Mucosa of rectum (tissue), 2 donors: ENCODE measurements around the gene GFOD1.

ENCODE experiments used
- H3K27ac ChIP-seq, 2 donors: one replicate each; pipeline ENCODE4 v1.7.0; 2013; ENCODE audit warnings: inconsistent platforms in 2 of 2, low read depth in 2 of 2, low read length in 2 of 2
- H3K27me3 ChIP-seq, 2 donors: one replicate each; pipeline ENCODE4 v1.7.0; 2013; ENCODE audit warnings: low read length in 2 of 2; ENCODE audit not compliant: control insufficient read depth in 2 of 2, insufficient read depth in 2 of 2
- H3K36me3 ChIP-seq, 2 donors: one replicate each; pipeline ENCODE4 v1.7.0; 2013; ENCODE audit warnings: low read length in 2 of 2; ENCODE audit not compliant: control insufficient read depth in 2 of 2, insufficient read depth in 2 of 2
- H3K4me1 ChIP-seq, 2 donors: one replicate each; pipeline ENCODE4 v1.7.0; 2013; ENCODE audit warnings: low read length in 2 of 2, mild to moderate bottlenecking in 1 of 2; ENCODE audit not compliant: control insufficient read depth in 2 of 2, insufficient read depth in 2 of 2
- H3K4me3 ChIP-seq, 2 donors: one replicate each; pipeline ENCODE4 v1.7.0; 2013; ENCODE audit warnings: low read length in 2 of 2
- H3K9ac ChIP-seq, 2 donors: one replicate each; pipeline ENCODE4 v1.7.0; 2013; ENCODE audit warnings: low read length in 2 of 2, low read depth in 1 of 2, mild to moderate bottlenecking in 1 of 2
- H3K9me3 ChIP-seq, 2 donors: one replicate each; pipeline ENCODE4 v1.7.0; 2013; ENCODE audit warnings: low read length in 2 of 2; ENCODE audit not compliant: control insufficient read depth in 2 of 2
- donor health status: healthy.
- donor health status: Normal muscosa, but diverticular disease.

GFOD1 gene

GRCh38 chr6:13496513-13497190 lies 9.3 kb upstream of the GFOD1 start:
- H3K27me3 ChIP-seq, result no peaks in the 10 kb centered on the region
- no peak overlapping the region for H3K27ac ChIP-seq
- H3K36me3 ChIP-seq, result no peaks in the 10 kb centered on the region
- H3K4me3 ChIP-seq, result no peak overlapping the region
- no peaks in the 10 kb centered on the region for H3K9me3 ChIP-seq
- H3K9ac ChIP-seq, result no peak overlapping the region
- peaks cover 3 to 4% of the 10 kb centered on the region in 2 donors for H3K4me1 ChIP-seq

- Histone ChIP-seq H3K9me3 (no peaks in the 10 kb centered on the region), H3K4me3 (no peak overlapping the region), H3K27me3 (no peaks in the 10 kb centered on the region), H3K36me3 (no peaks in the 10 kb centered on the region), H3K9ac (no peak overlapping the region), H3K27ac (no peak overlapping the region), H3K4me1 (peaks cover 3 to 4% of the 10 kb centered on the region in 2 donors)
Observed at GRCh38 chr6:13495818-13496217, 8.4 kb upstream of the GFOD1 start.

- H3K27me3 ChIP-seq, result no peaks in the 10 kb centered on the region
- no peak overlapping the region for H3K9ac ChIP-seq
- H3K27ac ChIP-seq, result no peak overlapping the region
- H3K36me3 ChIP-seq, result no peaks in the 10 kb centered on the region
- peaks cover 0 to 4% of the 10 kb centered on the region in 2 donors for H3K4me1 ChIP-seq
- no peak overlapping the region for H3K4me3 ChIP-seq
- no peaks in the 10 kb centered on the region for H3K9me3 ChIP-seq
Observed at GRCh38 chr6:13495112-13495776, 7.8 kb upstream of the GFOD1 start.

- Histone ChIP-seq H3K36me3 (no peaks in the 10 kb centered on the region), H3K27ac (no peak overlapping the region), H3K9me3 (no peaks in the 10 kb centered on the region)
Observed at GRCh38 chr6:13494137-13494536, 6.7 kb upstream of the GFOD1 start.

GRCh38 chr6:13493147-13493546 lies 5.7 kb upstream of the GFOD1 start:
- no peaks in the 10 kb centered on the region for H3K36me3 ChIP-seq
- peaks cover 0 to under 1% of the 10 kb centered on the region in 2 donors for H3K4me1 ChIP-seq
- H3K9ac ChIP-seq, result no peak overlapping the region
- H3K27ac ChIP-seq, result no peak overlapping the region
- H3K4me3 ChIP-seq, result no peak overlapping the region
- no peaks in the 10 kb centered on the region for H3K9me3 ChIP-seq
- H3K27me3 ChIP-seq, result peaks cover 0 to 2% of the 10 kb centered on the region in 2 donors

More at GRCh38 chr6:13494137-13494536, 6.7 kb upstream of the GFOD1 start:
- H3K27me3 ChIP-seq, result peaks cover 0 to under 1% of the 10 kb centered on the region in 2 donors
- H3K9ac ChIP-seq, result no peak overlapping the region
- no peak overlapping the region for H3K4me3 ChIP-seq
- no peaks in the 10 kb centered on the region for H3K4me1 ChIP-seq

GRCh38 chr6:13492357-13492756 lies 5.0 kb upstream of the GFOD1 start:
- H3K9me3 ChIP-seq, result no peaks in the 10 kb centered on the region
- H3K4me3 ChIP-seq, result no peak overlapping the region
- no peak overlapping the region for H3K27ac ChIP-seq
- H3K36me3 ChIP-seq, result no peaks in the 10 kb centered on the region
- no peak overlapping the region for H3K9ac ChIP-seq
- H3K4me1 ChIP-seq, result peaks cover 5% of the 10 kb centered on the region in 2 donors
- peaks cover 0 to 2% of the 10 kb centered on the region in 2 donors for H3K27me3 ChIP-seq

GRCh38 chr6:13491538-13491937 lies 4.1 kb upstream of the GFOD1 start:
- H3K4me1 ChIP-seq, result peaks cover 5% of the 10 kb centered on the region in 2 donors
- no peak overlapping the region for H3K4me3 ChIP-seq
- no peak overlapping the region for H3K27ac ChIP-seq
- no peaks in the 10 kb centered on the region for H3K9me3 ChIP-seq
- H3K27me3 ChIP-seq, result peaks cover 0 to 2% of the 10 kb centered on the region in 2 donors
- H3K9ac ChIP-seq, result no peak overlapping the region
- H3K36me3 ChIP-seq, result no peaks in the 10 kb centered on the region

- Histone ChIP-seq H3K9ac (no peak overlapping the region), H3K36me3 (no peaks in the 10 kb centered on the region), H3K4me3 (no peak overlapping the region), H3K9me3 (no peaks in the 10 kb centered on the region), H3K27ac (no peak overlapping the region), H3K27me3 (peaks cover 0 to 2% of the 10 kb centered on the region in 2 donors), H3K4me1 (peaks cover 9% of the 10 kb centered on the region in 2 donors)
Observed at GRCh38 chr6:13490402-13490801, 3.0 kb upstream of the GFOD1 start.

- no peaks in the 10 kb centered on the region for H3K9me3 ChIP-seq
- no peak overlapping the region for H3K9ac ChIP-seq
- peaks cover 14 to 15% of the 10 kb centered on the region in 2 donors for H3K4me1 ChIP-seq
- no peak overlapping the region for H3K27ac ChIP-seq
- H3K27me3 ChIP-seq, result peaks cover 0 to 2% of the 10 kb centered on the region in 2 donors
- no peak overlapping the region for H3K4me3 ChIP-seq
- no peaks in the 10 kb centered on the region for H3K36me3 ChIP-seq
Observed at GRCh38 chr6:13488896-13489237, 1.5 kb upstream of the GFOD1 start.

GRCh38 chr6:13488015-13488895 lies 855 bp upstream of the GFOD1 start:
- Histone ChIP-seq H3K36me3 (no peaks in the 10 kb centered on the region), H3K4me1 (peaks cover 14 to 15% of the 10 kb centered on the region in 2 donors), H3K4me3 (peak overlapping the region; percentile 71 to 83), H3K9me3 (no peaks in the 10 kb centered on the region), H3K27ac (peak overlapping the region; percentile 67 to 88), H3K9ac (peak overlapping the region; percentile 61 to 64), H3K27me3 (peaks cover 0 to 2% of the 10 kb centered on the region in 2 donors)
